A549 (cell line): ENCODE data around the gene ACTN1. TPM values are rescaled to one million over a fixed set of nuclear protein-coding genes. Genes with fewer than 3 reads are reported as not detected.
"Not testable (repeated sequence)": the region's sequence is repeated elsewhere in the genome, so short reads cannot be mapped to it uniquely, and the experiment has no call there.

Source experiments
- ATAC-seq, 2 experiments: fragments of 200-7000 bp in 1 of 2; fragments of >200 bp in 1 of 2; cut with Nextera tagmentation in 1 of 2; cut with Tn5 transposase in 1 of 2; 3 replicates each; pipeline versions ENCODE4 v1.8.0 to v1.9.1; 2018 to 2020; ENCODE audit warnings: mild to moderate bottlenecking in 1 of 2, moderate library complexity in 1 of 2
- CTCF ChIA-PET: fragments of 300-600 bp; sonication (Branson Sonifier 250); formaldehyde crosslinking; extraction: SDS; loops from one replicate; lab custom pipeline; 2021; ENCODE audit warnings: antibody characterized with exemption, inconsistent platforms; lab: Yijun Ruan, JAX
- POLR2A ChIA-PET: fragments of 350-600 bp; formaldehyde crosslinking; extraction: SDS; loops from one replicate; lab custom pipeline; 2021; ENCODE audit warnings: antibody characterized with exemption, inconsistent platforms; lab: Yijun Ruan, JAX
- DNase-seq, 2 experiments: peaks; one replicate each; pipeline versions ENCODE4 v3.0.0 to v3.0.0-alpha.2; 2011 to 2016; ENCODE audit warnings: low read depth in 1 of 2, low spot score in 1 of 2
- FAIRE-seq: peaks from 2 replicates; lab custom pipeline; 2011; peaks lifted over from hg19 to GRCh38; lab: Jason Lieb, UNC
- H3K27ac ChIP-seq, 2 experiments: fragments of >200 bp; sonication (Bioruptor Twin); formaldehyde crosslinking; 3 replicates each; pipeline ENCODE4 v1.5.1; 2016 to 2017
- H3K4me1 ChIP-seq: fragments of >200 bp; sonication (Bioruptor Twin); formaldehyde crosslinking; 3 replicates; pipeline ENCODE4 v1.6.1; 2016
- H3K4me2 ChIP-seq: fragments of >200 bp; sonication (Bioruptor Twin); formaldehyde crosslinking; 3 replicates; pipeline ENCODE4 v1.6.1; 2016
- H3K4me3 ChIP-seq: fragments of >200 bp; sonication (Bioruptor Twin); formaldehyde crosslinking; 3 replicates; pipeline ENCODE4 v1.5.1; 2016
- H3K9me3 ChIP-seq: fragments of >200 bp; sonication (Bioruptor Twin); formaldehyde crosslinking; 3 replicates; pipeline ENCODE4 v1.6.1; 2016
- CHD4 ChIP-seq: fragments of 200-600 bp; sonication (generic); IDR thresholded peaks from 2 replicates; pipeline ENCODE4 v1.6.1; 2016; ENCODE audit warnings: antibody characterized with exemption, mild to moderate bottlenecking, borderline replicate concordance
- EHF ChIP-seq: fragments of 250-450 bp; sonication (Bioruptor Pico); IDR thresholded peaks from 2 replicates; pipeline ENCODE4 v1.5.0; 2020; ENCODE audit warnings: mild to moderate bottlenecking
- EHMT2 ChIP-seq: fragments of 200-600 bp; sonication (generic); IDR thresholded peaks from 2 replicates; pipeline ENCODE4 v1.6.1; 2016; ENCODE audit warnings: antibody characterized with exemption, low read depth, mild to moderate bottlenecking, moderate library complexity
- FOXS1 ChIP-seq: fragments of 250-450 bp; sonication (Bioruptor Pico); IDR thresholded peaks from 2 replicates; pipeline ENCODE4 v1.5.0; 2020; ENCODE audit warnings: mild to moderate bottlenecking, moderate library complexity
- GATA3 ChIP-seq: IDR thresholded peaks from 2 replicates; pipeline ENCODE4 v1.6.1; 2012; ENCODE audit warnings: borderline replicate concordance
- HES2 ChIP-seq: fragments of >200 bp; sonication (Bioruptor Twin); formaldehyde crosslinking; IDR thresholded peaks from 2 replicates; pipeline ENCODE4 v1.6.1; 2016
- HOXB13 ChIP-seq: fragments of 250-450 bp; sonication (Bioruptor Pico); IDR thresholded peaks from 2 replicates; pipeline ENCODE4 v1.5.0; 2020; ENCODE audit warnings: low read depth, mild to moderate bottlenecking, moderate library complexity
- JUNB ChIP-seq: fragments of >200 bp; sonication (Bioruptor Twin); formaldehyde crosslinking; IDR thresholded peaks from 2 replicates; pipeline ENCODE4 v1.6.1; 2016
- POLR2A ChIP-seq: IDR thresholded peaks from 2 replicates; pipeline ENCODE4 v1.6.1; 2012; ENCODE audit warnings: mild to moderate bottlenecking, low read length
- RAD21 ChIP-seq, 2 experiments: fragments of >200 bp in 1 of 2; sonication (Bioruptor Twin) in 1 of 2; formaldehyde crosslinking in 1 of 2; IDR thresholded peaks in 1 of 2; conservative IDR thresholded peaks in 1 of 2; 2 replicates in 1 of 2; 3 replicates in 1 of 2; pipeline ENCODE4 v1.6.1; 2012 to 2018; ENCODE audit warnings: inconsistent platforms in 1 of 2
- RARB ChIP-seq: fragments of 250-450 bp; sonication (Bioruptor Pico); IDR thresholded peaks from 2 replicates; pipeline ENCODE4 v1.8.0; 2021; ENCODE audit warnings: mild to moderate bottlenecking, moderate library complexity
- TFCP2L1 ChIP-seq: fragments of 250-450 bp; sonication (Bioruptor Pico); IDR thresholded peaks from 2 replicates; pipeline ENCODE4 v1.5.0; 2021; ENCODE audit warnings: mild to moderate bottlenecking
- ZFP36 ChIP-seq: fragments of 450-650 bp; IDR thresholded peaks from 2 replicates; pipeline ENCODE4 v1.6.1; 2014; ENCODE audit warnings: borderline replicate concordance; ENCODE audit not compliant: partially characterized antibody
- ZNF302 ChIP-seq: fragments of 250-450 bp; sonication (Bioruptor Pico); IDR thresholded peaks from 2 replicates; pipeline ENCODE4 v1.9.0; 2021; ENCODE audit warnings: inconsistent platforms, mild to moderate bottlenecking, moderate library complexity
- ZSCAN20 ChIP-seq: fragments of 250-450 bp; sonication (Bioruptor Pico); IDR thresholded peaks from 2 replicates; pipeline ENCODE4 v1.8.0; 2022; ENCODE audit warnings: mild to moderate bottlenecking, moderate library complexity
- WGBS: methylation state at CpG from one replicate; pipeline ENCODE4 v1.1.6; 2017; ENCODE audit errors: missing lambda C conversion rate; 5-methylcytosine and 5-hydroxymethylcytosine counted together
- polyA plus RNA-seq, 4 experiments: library from polyadenylated mRNA; depleted of rRNA in 3 of 4; stranded (reverse); fragments of >200 nt; fragmentation: RNase III in 1 of 4; extraction: RNeasy Plus Mini Kit Qiagen cat#74134 plus additional on column Dnase treatment in 1 of 4; gene quantifications; 2 replicates in 3 of 4; 3 replicates in 1 of 4; pipeline ENCODE4 v1.2.3, GENCODE V29; 2011 to 2017

Gene ACTN1
- polyA plus RNA-seq, 2 of the 4 experiments (the other 2 are of a cell fraction) = 208 to 245 TPM

- Histone ChIP-seq H3K4me3 (no peak overlapping the region), H3K9me3 (no peaks in the 10 kb centered on the region), H3K27ac (no peak overlapping the region)
- ChIA-PET CTCF (interaction anchor here (2.3 kb wide), 2 partner anchors 9 to 11 kb away, joined by 13 to 14 read pairs; no protein-coding TSS in a partner anchor), POLR2A (no interaction called here)
- FAIRE-seq (no peak), DNase-seq (no peak), ATAC-seq (peak in 1 of 2 experiments; percentile 27; a peak in 2 of 6 replicates)
- WGBS = 77% methylated on average over 7 of the region's 7 CpGs
- TF ChIP-seq ZSCAN20 (CRISPR knock-in tag) = no peak
- TF ChIP-seq ZFP36 = no peak
- TF ChIP-seq, all 56 proteins: peak for 0
- H3K4me2 ChIP-seq = no peak overlapping the region
- no peaks in the 10 kb centered on the region for H3K4me1 ChIP-seq
Measured at GRCh38 chr14:68854421-68854820, 124.7 kb downstream of the ACTN1 start.

- POLR2A ChIA-PET = no interaction called here
- peak; percentile 47 to 58; a peak in 4 of 6 replicates for ATAC-seq
Measured at GRCh38 chr14:68853749-68854148, 125.4 kb downstream of the ACTN1 start.

GRCh38 chr14:68852493-68852892, 126.6 kb downstream of the ACTN1 start:
- ATAC-seq, FAIRE-seq, DNase-seq, H3K4me3 ChIP-seq, H3K4me2 ChIP-seq, H3K27ac ChIP-seq, POLR2A ChIA-PET, H3K9me3 ChIP-seq, H3K4me1 ChIP-seq: not testable (repeated sequence)
- WGBS = 88% methylated on average over 7 of the region's 7 CpGs
- CTCF ChIA-PET = interaction anchor here (2.3 kb wide), 2 partner anchors 9 to 11 kb away, joined by 13 to 14 read pairs; no protein-coding TSS in a partner anchor

More at GRCh38 chr14:68853749-68854148, 125.4 kb downstream of the ACTN1 start:
- FAIRE-seq = no peak
- no peaks in the 10 kb centered on the region for H3K4me1 ChIP-seq
- H3K4me2 ChIP-seq = no peak overlapping the region
- 88% methylated on average over 4 of the region's 6 CpGs for WGBS
- H3K9me3 ChIP-seq = no peaks in the 10 kb centered on the region
- no peak for DNase-seq
- CTCF ChIA-PET = interaction anchor here (1.4 to 2.3 kb wide), 3 partner anchors 10 to 254 kb away, joined by 7 to 14 read pairs (median 13); no protein-coding TSS in a partner anchor
- no peak overlapping the region for H3K27ac ChIP-seq
- TF ChIP-seq ZNF302 (CRISPR knock-in tag) (no peak), POLR2A (no peak), CHD4 (no peak), EHF (CRISPR knock-in tag) (no peak), JUNB (no peak), GATA3 (no peak)
- H3K4me3 ChIP-seq = no peak overlapping the region

GRCh38 chr14:68851078-68851477, 128.0 kb downstream of the ACTN1 start:
- CTCF ChIA-PET = interaction anchor here (0.6 to 1.0 kb wide), 2 partner anchors 9 to 44 kb away, joined by 3 to 4 read pairs; no protein-coding TSS in a partner anchor
- no peak overlapping the region for H3K4me3 ChIP-seq
- H3K9me3 ChIP-seq = no peaks in the 10 kb centered on the region
- POLR2A ChIA-PET = no interaction called here
- DNase-seq (no peak), FAIRE-seq (no peak), ATAC-seq (no peak)
- no peak overlapping the region for H3K27ac ChIP-seq
- TF ChIP-seq RARB (CRISPR knock-in tag) (no peak), HOXB13 (CRISPR knock-in tag) (no peak), HES2 (no peak), EHMT2 (no peak)
- H3K4me2 ChIP-seq = no peak overlapping the region
- no peaks in the 10 kb centered on the region for H3K4me1 ChIP-seq
- 82% methylated on average over 5 of the region's 5 CpGs for WGBS

GRCh38 chr14:68849416-68849815, 129.7 kb downstream of the ACTN1 start:
- ATAC-seq (no peak), DNase-seq (no peak), FAIRE-seq (no peak)
- no peak overlapping the region for H3K4me2 ChIP-seq
- ChIA-PET POLR2A (no interaction called here), CTCF (interaction anchor here (0.6 to 2.2 kb wide), 7 partner anchors 13 to 966 kb away, joined by 3 to 8 read pairs (median 4); no protein-coding TSS in a partner anchor)
- WGBS = 77% methylated on average over 3 of the region's 3 CpGs
- TF ChIP-seq FOXS1 (CRISPR knock-in tag) = no peak
- TF ChIP-seq CHD4 = no peak
- no peak for TF ChIP-seq RAD21 (conservative IDR thresholded peaks at IDR 0.05 in 1 of 2, IDR thresholded peaks at IDR 0.05 in 1 of 2)
- no peak for TF ChIP-seq TFCP2L1 (CRISPR knock-in tag)
- no peak for TF ChIP-seq ZFP36
- no peak overlapping the region for H3K4me3 ChIP-seq
- H3K9me3 ChIP-seq = no peaks in the 10 kb centered on the region
- no peak overlapping the region for H3K27ac ChIP-seq
- H3K4me1 ChIP-seq = no peaks in the 10 kb centered on the region
